HG02763 (cell line): Measurements from ENCODE around the gene R3HDM2.

Experiments used
- ATAC-seq: cut with Tn5 transposase; IDR thresholded peaks from one replicate; pipeline ENCODE4 v1.9.1; 2021; ENCODE audit warnings: mild to moderate bottlenecking, moderate library complexity; ENCODE audit not compliant: unreplicated experiment

Gene R3HDM2

DNA sequence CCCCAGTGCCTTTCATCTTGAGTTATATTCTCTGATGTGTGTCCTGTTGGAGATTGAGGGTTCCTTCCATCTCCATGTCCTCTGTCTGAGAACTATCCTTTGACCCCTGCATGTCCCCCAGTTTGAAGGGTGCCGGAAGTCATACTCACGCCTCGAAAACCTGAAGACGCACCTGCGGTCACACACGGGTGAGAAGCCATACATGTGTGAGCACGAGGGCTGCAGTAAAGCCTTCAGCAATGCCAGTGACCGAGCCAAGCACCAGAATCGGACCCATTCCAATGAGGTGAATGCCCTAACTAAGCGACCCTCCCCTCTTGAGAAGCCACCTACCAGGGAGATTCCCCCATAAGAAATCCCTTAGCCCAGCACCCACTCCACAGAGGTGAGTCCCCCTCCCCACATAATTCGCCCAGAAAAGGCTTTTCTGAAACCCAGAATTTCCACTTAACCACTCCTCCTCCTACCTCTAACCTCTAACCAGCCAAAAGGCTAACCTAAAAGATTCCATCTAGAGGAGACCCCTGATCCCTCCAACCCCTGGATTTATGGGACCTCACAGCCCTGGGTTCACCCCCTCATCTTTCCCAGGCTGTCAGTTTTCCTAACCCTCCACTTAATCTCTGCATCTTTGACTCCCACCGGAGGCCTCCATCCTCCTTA is 36.5 kb upstream of the R3HDM2 start:
- no peak for ATAC-seq

DNA sequence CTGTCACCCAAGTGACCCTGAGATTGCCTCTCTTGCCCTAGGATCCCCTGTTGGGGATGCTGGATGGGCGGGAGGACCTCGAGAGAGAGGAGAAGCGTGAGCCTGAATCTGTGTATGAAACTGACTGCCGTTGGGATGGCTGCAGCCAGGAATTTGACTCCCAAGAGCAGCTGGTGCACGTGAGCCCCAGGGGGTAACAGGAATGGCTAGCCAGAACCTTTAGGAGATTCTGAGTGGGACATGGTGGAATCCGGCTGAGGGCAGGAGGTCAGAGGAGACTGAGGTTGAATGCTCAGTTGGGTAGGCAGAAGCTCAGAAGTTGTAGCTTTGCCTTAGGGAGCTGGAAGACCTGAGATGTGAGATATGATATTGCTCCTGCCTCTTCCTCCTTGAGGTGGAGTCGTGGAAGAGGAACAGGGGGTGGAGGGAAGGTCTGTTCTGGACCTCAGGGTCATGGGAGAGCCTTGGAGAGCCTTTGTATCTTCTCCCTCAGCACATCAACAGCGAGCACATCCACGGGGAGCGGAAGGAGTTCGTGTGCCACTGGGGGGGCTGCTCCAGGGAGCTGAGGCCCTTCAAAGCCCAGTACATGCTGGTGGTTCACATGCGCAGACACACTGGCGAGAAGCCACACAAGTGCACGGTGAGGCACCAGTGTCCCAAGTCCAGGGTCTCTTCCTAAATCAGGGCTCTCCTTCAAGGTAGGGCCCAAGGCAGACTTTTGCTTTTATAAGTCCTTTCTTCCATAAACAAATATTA is 35.1 kb upstream of the R3HDM2 start:
- no peak for ATAC-seq

DNA sequence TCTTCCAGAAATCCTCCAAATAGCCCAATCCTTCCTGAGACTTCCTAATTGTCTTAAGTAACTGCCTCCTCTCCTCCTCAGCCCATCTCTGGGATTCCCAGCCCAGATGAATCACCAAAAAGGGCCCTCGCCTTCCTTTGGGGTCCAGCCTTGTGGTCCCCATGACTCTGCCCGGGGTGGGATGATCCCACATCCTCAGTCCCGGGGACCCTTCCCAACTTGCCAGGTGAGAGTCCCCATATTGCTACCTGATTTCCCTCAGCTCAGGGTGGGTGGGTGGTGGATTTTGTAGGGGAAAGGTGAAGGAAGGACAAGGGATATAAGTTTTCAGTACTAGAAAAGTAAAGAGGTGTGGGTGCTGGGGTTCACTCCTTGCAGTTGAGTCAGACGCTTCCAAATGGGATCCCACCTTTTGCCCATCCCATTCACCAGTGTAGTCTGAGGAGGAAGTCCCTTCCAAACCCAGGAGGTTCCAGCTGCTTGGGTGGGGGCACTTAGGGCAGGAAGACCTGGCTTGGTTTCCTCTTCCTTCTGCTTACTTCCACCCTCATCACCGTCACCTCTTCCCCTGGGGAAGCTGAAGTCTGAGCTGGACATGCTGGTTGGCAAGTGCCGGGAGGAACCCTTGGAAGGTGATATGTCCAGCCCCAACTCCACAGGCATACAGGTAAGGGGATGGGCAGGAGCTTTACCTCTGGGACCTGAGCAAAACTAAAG is 34.3 kb upstream of the R3HDM2 start:
- ATAC-seq: no peak

DNA sequence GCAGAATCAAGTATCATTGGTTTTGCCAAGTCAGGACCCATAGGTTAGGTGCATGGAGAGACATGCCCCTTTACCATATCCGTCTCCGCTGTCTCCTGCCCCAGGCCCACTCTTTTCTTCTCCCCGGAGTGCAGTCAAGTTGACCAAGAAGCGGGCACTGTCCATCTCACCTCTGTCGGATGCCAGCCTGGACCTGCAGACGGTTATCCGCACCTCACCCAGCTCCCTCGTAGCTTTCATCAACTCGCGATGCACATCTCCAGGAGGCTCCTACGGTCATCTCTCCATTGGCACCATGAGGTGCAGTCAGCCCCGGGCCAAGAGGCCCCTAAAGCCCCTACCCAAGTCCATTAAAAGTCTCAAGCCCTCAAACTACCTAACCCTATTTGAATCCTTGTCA is 33.7 kb upstream of the R3HDM2 start:
- no peak for ATAC-seq

DNA sequence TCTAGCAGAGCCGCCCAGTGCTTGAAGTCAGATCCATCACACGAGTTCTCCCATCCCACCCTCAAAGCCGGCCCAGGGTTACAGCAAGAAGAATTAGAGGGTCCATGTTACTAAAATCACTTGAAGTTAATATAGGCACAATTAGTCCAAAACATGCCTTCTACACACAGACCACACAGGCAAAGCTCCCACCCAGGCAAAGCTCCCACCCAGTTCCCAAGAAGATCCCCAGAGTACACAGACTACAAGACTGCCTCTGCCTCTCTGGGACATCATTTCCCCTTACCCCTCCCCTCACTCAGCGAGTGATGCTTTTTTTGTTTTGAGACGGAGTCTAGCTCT is 32.0 kb upstream of the R3HDM2 start:
- no peak for ATAC-seq

DNA sequence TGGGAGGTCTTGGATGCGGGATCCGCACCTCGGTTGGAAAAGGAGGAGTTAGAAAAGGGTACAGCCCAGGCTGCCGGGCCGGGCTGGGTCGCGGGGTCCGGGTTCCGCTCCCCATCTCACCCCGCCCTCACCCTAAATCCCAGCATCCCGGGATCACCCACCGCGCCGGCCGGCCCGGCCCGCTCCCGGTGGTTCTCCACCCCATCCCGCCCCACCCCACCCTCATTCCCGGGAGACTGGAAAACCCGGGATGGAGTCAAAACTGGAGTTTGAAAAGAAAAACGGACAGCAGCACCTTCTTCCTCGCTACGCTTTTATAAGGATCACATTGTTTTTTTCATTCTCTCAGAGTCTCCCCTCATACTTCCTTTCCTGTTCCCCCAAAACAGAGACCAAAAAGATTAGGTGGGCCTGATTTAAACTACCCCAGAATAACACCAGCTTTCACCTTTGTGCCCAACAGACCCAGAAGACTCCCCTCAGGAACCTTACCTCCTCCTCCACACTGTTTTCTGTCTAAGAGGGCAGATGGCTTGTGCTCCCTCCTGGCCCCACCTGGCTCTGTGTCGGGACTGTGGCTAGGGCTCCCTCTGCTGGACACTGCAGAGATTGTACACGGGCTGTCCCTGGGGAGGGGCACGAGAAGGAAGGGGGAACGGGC is 31.5 kb upstream of the R3HDM2 start:
- peak; percentile 62 for ATAC-seq

DNA sequence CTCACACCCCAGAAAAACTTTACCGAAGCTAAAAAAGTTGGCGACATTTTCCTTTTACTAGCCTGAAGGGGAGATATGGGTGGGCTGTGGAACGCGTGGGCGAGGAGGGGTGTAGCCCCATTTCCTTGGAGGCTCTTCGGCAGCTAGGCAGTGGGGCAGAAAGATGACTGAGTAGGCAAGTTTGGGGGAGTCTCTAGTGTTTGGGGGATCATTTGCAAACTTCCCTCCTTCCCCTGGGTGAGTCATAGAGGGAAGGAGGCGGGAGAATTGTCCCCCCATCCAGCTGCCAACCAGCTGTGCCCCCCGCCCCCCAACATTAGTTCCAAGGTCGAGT is 31.0 kb upstream of the R3HDM2 start:
- no peak for ATAC-seq

DNA sequence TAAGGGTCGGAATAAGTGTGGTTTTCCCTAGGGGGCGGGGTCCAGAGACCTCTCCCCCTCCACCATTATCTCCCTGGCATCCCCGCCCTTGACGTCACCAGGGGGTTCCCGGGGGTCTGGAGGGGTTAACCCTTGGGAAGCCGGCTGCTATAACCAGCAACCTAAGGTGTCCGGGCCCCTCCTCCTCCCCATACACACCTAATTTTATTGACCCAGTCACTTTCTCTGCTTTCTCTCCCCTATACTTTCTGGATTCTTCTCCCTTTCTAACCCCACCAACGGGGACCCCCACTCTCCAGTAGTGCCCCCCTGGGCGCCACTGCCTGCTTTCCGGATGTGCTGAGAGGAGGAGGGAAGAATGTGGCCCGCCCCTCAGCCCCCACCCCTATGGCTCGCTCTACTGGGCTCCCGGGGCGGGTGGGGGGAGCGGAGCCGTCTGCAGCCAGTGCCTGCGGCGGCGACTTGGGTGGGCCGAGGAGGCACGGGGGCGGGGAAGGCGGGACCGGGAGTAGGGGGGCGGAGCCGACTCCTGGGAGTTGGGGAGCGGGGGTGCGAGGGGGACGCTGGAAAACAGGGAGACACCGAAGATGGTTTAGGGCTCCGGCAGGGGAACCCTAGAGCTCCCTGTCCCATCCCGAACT is 30.6 kb upstream of the R3HDM2 start:
- ATAC-seq: no peak

DNA sequence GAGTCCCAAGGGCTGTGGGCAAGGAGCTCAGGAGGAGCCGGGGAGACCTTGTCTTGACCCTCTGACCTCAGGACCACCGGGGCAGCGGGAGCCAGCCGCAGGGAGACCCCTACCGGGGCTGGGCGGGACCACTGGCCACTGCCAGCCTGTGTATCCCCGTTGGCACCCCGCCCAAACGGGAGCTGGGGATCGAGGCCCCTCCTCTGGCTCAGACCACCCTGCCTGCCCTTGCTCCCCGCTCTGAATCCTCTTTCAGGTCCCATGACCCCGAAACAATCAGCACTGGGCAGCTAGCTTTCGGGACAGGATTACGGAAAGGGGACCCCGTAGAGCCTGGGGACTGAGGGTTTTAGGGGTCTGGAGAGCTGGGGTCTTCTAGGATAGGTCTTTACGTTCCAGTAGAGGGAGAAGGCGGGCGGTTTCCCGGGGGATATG is 30.0 kb upstream of the R3HDM2 start:
- ATAC-seq: no peak

DNA sequence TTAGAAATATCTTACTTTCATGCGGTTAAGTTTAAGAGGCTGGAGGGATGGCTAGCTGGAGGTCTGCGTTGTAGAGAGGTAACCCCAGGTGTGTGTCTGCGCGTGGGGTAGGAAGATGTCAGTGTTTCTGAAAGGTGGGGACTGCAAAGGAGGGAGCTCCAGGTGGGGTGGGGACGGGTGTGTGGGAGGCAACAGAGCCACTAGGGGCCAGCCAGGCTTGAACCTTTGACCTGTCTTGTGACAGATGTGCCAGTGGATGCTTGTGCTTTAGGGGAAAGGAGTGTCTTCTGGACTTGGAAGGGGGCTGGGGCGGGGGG is 29.6 kb upstream of the R3HDM2 start:
- no peak for ATAC-seq

DNA sequence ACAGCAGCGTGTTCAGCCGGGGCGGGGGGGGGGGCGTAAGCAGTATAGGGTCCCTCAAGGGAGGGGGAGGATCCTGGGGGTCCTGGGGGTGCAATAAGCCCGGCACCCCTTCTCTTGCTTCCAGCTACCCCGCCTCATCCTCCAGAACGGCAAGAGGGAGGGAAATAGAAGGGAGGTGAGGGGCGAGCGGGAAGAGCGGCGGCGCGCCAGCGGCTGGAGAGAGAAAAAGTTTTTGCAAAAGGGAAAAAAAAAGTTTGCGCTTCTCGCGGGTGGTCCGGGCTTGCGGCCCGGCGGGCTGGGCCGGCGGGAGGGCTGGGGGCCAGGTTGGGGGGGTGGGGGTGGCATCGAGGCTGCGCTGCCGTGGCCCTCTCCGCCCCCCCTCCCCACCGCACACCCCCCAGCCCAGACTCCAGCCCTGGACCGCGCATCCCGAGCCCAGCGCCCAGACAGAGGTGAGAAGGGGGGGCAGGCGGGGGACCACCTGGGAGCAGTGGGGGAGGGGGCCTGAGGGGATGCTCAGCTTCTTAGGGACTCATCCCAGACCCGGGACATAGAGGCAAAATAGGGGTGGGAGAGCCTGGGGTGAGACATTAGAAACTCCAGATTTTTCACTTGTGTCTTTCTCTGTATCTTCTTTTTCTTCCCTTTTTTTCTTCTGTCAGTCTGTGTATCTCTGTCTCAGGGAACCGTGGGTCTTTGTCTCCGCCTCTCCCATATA is 29.1 kb upstream of the R3HDM2 start, which contains the start of gene GLI1:
Gene GLI1 (plus strand): TSS at position 36 of the 718 bp plus-strand sequence. CDS start 3,907 bp downstream, outside the sequence.
- no peak for ATAC-seq

DNA sequence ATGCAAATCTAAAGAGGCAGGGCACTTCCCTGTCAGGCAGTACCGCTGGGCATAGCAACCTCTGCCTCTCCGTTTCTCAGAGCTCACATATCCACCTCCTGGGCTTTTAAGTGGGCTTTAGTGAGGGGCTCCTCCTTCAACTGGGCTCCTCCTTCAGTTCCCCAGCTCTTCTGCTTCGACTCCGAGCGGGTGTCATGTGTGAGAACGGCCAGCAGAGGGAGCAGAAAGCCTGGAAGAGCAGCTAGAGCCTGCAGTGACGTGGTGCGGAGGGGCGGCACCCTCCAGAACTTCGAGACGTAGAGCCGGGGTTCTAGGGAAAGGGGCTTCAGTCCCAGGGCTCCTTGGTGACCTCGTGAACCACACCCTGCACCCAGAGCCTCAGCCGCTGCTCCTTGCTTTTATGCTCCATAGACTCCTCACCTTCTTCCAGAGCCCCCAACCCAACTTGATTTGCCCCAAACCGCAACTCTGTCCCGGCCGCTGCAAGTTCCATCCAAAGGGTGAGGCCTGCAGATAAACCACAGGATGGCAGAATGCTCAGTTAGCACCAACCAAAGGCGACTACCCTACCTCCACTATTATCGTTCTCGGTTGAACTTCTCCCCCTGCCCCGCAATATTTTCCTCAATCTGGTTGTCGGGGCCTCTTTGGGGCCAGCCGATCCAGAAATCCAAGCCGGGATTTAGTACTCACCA is 28.4 kb upstream of the R3HDM2 start:
- peak; percentile 52 for ATAC-seq

DNA sequence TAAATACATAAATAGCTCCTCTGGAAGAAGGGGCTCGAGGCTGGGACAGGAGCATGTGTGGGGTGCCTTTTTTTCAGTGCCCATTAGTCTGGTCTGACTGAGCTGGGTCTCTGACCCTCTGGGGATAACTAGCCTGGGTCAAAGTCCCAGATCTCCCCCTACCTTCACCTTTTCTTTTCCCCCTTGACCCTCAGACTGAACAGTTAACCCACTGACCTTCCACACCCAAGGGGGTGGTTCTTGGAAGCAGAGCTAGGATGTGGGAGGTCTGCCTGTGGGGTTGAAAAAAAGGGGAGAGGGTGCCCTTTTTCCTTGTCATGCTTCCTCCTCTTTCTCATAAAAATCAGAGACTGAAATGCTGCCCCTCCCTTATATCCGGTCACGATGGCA is 27.8 kb upstream of the R3HDM2 start:
- ATAC-seq: no peak

DNA sequence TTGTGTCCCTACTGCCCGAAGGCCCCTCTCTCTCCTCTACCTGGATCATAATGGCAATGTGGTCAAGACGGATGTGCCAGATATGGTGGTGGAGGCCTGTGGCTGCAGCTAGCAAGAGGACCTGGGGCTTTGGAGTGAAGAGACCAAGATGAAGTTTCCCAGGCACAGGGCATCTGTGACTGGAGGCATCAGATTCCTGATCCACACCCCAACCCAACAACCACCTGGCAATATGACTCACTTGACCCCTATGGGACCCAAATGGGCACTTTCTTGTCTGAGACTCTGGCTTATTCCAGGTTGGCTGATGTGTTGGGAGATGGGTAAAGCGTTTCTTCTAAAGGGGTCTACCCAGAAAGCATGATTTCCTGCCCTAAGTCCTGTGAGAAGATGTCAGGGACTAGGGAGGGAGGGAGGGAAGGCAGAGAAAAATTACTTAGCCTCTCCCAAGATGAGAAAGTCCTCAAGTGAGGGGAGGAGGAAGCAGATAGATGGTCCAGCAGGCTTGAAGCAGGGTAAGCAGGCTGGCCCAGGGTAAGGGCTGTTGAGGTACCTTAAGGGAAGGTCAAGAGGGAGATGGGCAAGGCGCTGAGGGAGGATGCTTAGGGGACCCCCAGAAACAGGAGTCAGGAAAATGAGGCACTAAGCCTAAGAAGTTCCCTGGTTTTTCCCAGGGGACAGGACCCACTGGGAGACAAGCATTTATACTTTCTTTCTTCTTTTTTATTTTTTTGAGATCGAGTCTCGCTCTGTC is 26.1 kb upstream of the R3HDM2 start:
- no peak for ATAC-seq

DNA sequence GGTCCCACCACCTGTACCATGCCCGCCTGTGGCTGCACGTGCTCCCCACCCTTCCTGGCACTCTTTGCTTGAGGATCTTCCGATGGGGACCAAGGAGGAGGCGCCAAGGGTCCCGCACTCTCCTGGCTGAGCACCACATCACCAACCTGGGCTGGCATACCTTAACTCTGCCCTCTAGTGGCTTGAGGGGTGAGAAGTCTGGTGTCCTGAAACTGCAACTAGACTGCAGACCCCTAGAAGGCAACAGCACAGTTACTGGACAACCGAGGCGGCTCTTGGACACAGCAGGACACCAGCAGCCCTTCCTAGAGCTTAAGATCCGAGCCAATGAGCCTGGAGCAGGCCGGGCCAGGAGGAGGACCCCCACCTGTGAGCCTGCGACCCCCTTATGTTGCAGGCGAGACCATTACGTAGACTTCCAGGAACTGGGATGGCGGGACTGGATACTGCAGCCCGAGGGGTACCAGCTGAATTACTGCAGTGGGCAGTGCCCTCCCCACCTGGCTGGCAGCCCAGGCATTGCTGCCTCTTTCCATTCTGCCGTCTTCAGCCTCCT is 25.4 kb upstream of the R3HDM2 start:
- no peak for ATAC-seq

DNA sequence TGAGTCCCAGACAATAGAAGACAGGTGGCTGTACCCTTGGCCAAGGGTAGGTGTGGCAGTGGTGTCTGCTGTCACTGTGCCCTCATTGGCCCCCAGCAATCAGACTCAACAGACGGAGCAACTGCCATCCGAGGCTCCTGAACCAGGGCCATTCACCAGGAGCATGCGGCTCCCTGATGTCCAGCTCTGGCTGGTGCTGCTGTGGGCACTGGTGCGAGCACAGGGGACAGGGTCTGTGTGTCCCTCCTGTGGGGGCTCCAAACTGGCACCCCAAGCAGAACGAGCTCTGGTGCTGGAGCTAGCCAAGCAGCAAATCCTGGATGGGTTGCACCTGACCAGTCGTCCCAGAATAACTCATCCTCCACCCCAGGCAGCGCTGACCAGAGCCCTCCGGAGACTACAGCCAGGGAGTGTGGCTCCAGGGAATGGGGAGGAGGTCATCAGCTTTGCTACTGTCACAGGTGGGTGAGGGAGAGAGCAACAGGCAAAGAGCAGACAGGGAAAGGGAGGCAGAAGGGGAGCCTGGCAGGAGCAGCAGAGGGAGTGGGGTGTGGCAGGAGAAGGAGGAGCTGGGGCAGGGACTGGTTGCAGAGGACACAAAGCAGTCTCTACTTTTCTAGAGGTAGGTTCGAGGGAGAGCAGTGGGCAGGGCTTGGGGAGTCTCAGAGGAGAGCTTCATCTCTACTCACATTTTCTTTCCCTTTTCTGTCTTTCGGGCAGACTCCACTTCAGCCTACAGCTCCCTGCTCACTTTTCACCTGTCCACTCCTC is 24.7 kb upstream of the R3HDM2 start:
- ATAC-seq: no peak

DNA sequence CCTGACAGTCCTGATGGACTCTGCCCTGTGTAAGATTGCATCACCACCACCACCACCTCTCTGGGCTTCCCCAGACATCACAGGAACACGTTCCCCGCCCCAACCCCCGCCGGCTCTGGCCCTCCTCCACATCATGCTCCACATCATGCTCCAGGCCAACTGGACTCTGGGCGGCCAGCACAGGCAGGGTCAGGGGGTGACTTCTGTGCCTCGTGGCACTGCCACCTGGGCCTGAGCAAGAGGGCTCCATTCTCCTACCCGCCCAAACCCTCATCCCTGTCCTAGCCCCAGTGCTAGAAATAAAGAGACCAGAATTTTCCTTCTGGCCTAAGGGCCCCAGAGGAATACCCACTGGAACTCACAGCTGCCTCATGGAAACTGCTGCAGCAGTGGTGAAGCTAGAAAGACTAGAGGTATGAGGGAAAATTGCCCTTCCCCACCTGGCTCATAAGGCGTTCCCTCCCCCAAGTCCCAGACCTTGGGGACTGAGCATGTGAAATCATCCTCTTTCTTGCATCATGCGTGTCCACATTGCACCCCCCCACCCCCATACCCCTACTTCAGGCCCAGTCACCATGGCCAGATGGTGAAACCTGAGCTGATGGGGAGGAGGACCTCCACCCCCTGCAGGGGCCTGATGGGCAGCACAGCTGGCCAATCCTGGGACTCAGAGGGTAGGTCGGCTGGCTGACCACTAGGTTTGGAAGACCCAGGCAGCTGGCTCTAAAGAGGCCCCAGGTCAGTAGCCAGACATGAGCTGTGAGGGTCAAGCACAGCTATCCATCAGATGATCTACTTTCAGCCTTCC is 23.9 kb upstream of the R3HDM2 start, which contains the start of gene INHBE:
Gene INHBE (plus strand): TSS at position 742 of the 808 bp plus-strand sequence. CDS start 230 bp downstream, outside the sequence.
- ATAC-seq: no peak
